Keratinocyte (primary cell): Measurements from ENCODE around the gene NOL9. TPM values are rescaled to one million over a fixed set of nuclear protein-coding genes. Genes with fewer than 3 reads are reported as not detected.
A peak's percentile ranks its signal among the peaks of the same experiment; 100 is the strongest.

ENCODE experiments used
- DNase-seq: peaks from one replicate; pipeline ENCODE4 v3.0.0-alpha.2; 2011; ENCODE audit warnings: low read depth, missing footprints, low spot score
- FAIRE-seq: peaks from 2 replicates; lab custom pipeline; 2011; peaks lifted over from hg19 to GRCh38; lab: Jason Lieb, UNC
- H2AFZ ChIP-seq: 2 replicates; pipeline ENCODE4 v1.6.0; 2012; ENCODE audit warnings: low read length, control low read depth, inconsistent platforms; ENCODE audit not compliant: control insufficient read depth
- H3K27ac ChIP-seq: 2 replicates; pipeline ENCODE4 v1.5.1; 2011; ENCODE audit warnings: low read length; ENCODE audit not compliant: control insufficient read depth, insufficient read depth
- H3K27me3 ChIP-seq: 3 replicates; pipeline ENCODE4 v1.6.0; 2011; ENCODE audit warnings: low read length; ENCODE audit not compliant: control insufficient read depth, insufficient read depth; ENCODE audit errors: extremely low read depth
- H3K36me3 ChIP-seq, 2 experiments: 2 replicates in 1 of 2; 3 replicates in 1 of 2; pipeline ENCODE4 v1.5.1; 2011; ENCODE audit warnings: low read length in 2 of 2, mild to moderate bottlenecking in 1 of 2; ENCODE audit not compliant: control insufficient read depth in 2 of 2, insufficient read depth in 2 of 2; ENCODE audit errors: extremely low read depth in 1 of 2
- H3K4me1 ChIP-seq: 3 replicates; pipeline ENCODE4 v1.5.1; 2011; ENCODE audit warnings: low read length; ENCODE audit not compliant: control insufficient read depth, insufficient read depth; ENCODE audit errors: extremely low read depth
- H3K4me2 ChIP-seq: 3 replicates; pipeline ENCODE4 v1.6.0; 2011; ENCODE audit warnings: low read depth, low read length; ENCODE audit not compliant: control insufficient read depth, insufficient read depth; ENCODE audit errors: extremely low read depth
- H3K4me3 ChIP-seq, 3 experiments: fragments of 200-600 bp in 1 of 3; sonication (generic) in 1 of 3; 2 replicates in 2 of 3; 3 replicates in 1 of 3; pipeline ENCODE4 v1.5.1; 2011 to 2016; ENCODE audit warnings: low read length in 3 of 3, mild to moderate bottlenecking in 3 of 3, control low read depth in 2 of 3, inconsistent platforms in 1 of 3, low read depth in 1 of 3, mixed read lengths in 1 of 3, mixed run types in 1 of 3, moderate library complexity in 1 of 3; ENCODE audit not compliant: control insufficient read depth in 2 of 3, insufficient read depth in 2 of 3; ENCODE audit errors: extremely low read depth in 1 of 3
- H3K79me2 ChIP-seq: 2 replicates; pipeline ENCODE4 v1.6.0; 2012; ENCODE audit warnings: low read length; ENCODE audit not compliant: control insufficient read depth, insufficient read depth
- H3K9ac ChIP-seq: 3 replicates; pipeline ENCODE4 v1.6.0; 2011; ENCODE audit warnings: low read length; ENCODE audit not compliant: control insufficient read depth, insufficient read depth; ENCODE audit errors: extremely low read depth
- H3K9me1 ChIP-seq: 3 replicates; pipeline ENCODE4 v1.6.0; 2011; ENCODE audit warnings: low read length; ENCODE audit not compliant: control insufficient read depth, insufficient read depth; ENCODE audit errors: extremely low read depth
- H3K9me3 ChIP-seq: 2 replicates; pipeline ENCODE4 v1.5.1; 2012; ENCODE audit warnings: low read depth, low read length; ENCODE audit not compliant: control insufficient read depth
- H4K20me1 ChIP-seq: 3 replicates; pipeline ENCODE4 v1.6.0; 2011; ENCODE audit warnings: low read length; ENCODE audit not compliant: control insufficient read depth, insufficient read depth; ENCODE audit errors: extremely low read depth
- CTCF ChIP-seq, 3 experiments: IDR thresholded peaks in 1 of 3; conservative IDR thresholded peaks in 1 of 3; optimal IDR thresholded peaks in 1 of 3; 2 replicates in 2 of 3; 3 replicates in 1 of 3; pipeline versions ENCODE3 to v1.5.1; 2011; ENCODE audit warnings: low read length in 3 of 3, mild to moderate bottlenecking in 3 of 3, moderate library complexity in 2 of 3, control low read depth in 1 of 3, inconsistent platforms in 1 of 3; ENCODE audit not compliant: insufficient read depth in 2 of 3; ENCODE audit errors: extremely low read depth in 1 of 3
- EZH2 ChIP-seq: IDR thresholded peaks from one replicate; pipeline ENCODE4 v1.6.1; 2012; ENCODE audit warnings: inconsistent platforms, mild to moderate bottlenecking, low read length, moderate library complexity
- dilution Hi-C: fragments of 300-500 bp; cut with MboI; formaldehyde crosslinking; loops from one replicate; pipeline ENCODE4 v1.7.0; 2020; ENCODE audit warnings: low sequenced_read_pairs; ENCODE audit not compliant: extremely low pct_ligation_motif_present
- polyA plus RNA-seq, 5 experiments: library from polyadenylated mRNA; depleted of rRNA in 3 of 5; stranded (reverse) in 3 of 5; stranded (forward) in 1 of 5; unstranded in 1 of 5; fragments of >200 nt; gene quantifications; 1 replicate in 1 of 5; 2 replicates in 3 of 5; 3 replicates in 1 of 5; pipeline versions ENCODE4 v1.2.1 to v1.2.3, GENCODE V29; 2011 to 2012; ENCODE audit warnings: missing spikeins in 2 of 5, low read depth in 1 of 5, low replicate concordance in 1 of 5

Gene NOL9
- polyA plus RNA-seq, 1 donor (not counting 4 experiments of a cell fraction or from before 2014, with no cell fraction given) = 24.6 TPM

- Histone ChIP-seq H3K9me3 (no peaks in the 10 kb centered on the region), H2AFZ (no peak overlapping the region), H3K9ac (no peak overlapping the region), H3K27ac (no peak overlapping the region), H3K36me3 (peaks cover 39 to 61% of the 10 kb centered on the region in 2 experiments), H3K79me2 (peaks cover 32% of the 10 kb centered on the region), H4K20me1 (peaks cover 49% of the 10 kb centered on the region), H3K4me3 (no peak overlapping the region), H3K4me1 (peaks cover 33% of the 10 kb centered on the region), H3K27me3 (no peaks in the 10 kb centered on the region), H3K9me1 (peaks cover 5% of the 10 kb centered on the region), H3K4me2 (no peak overlapping the region)
- TF ChIP-seq CTCF (optimal IDR thresholded peaks at IDR 0.05 in 1 of 3, IDR thresholded peaks at IDR 0.05 in 1 of 3, conservative IDR thresholded peaks at IDR 0.05 in 1 of 3; ENCODE audit: extremely low read depth in 1 of 3, insufficient read depth in 2 of 3, low read length in 3 of 3) = no peak
- no peak for TF ChIP-seq EZH2
- DNase-seq (no peak), FAIRE-seq (no peak)
- dilution Hi-C loops = no loop called here
Observed at GRCh38 chr1:6590046-6590445, 35.7 kb upstream of the NOL9 start.

GRCh38 chr1:6588893-6589520 is 34.7 kb upstream of the NOL9 start:
- no peak overlapping the region for H3K9ac ChIP-seq
- no peak overlapping the region for H3K4me2 ChIP-seq
- H2AFZ ChIP-seq = no peak overlapping the region
- TF ChIP-seq CTCF (optimal IDR thresholded peaks at IDR 0.05 in 1 of 3, IDR thresholded peaks at IDR 0.05 in 1 of 3, conservative IDR thresholded peaks at IDR 0.05 in 1 of 3; ENCODE audit: extremely low read depth in 1 of 3, insufficient read depth in 2 of 3, low read length in 3 of 3) (no peak), EZH2 (no peak)
- H3K9me1 ChIP-seq = peaks cover 5% of the 10 kb centered on the region
- peaks cover 33% of the 10 kb centered on the region for H3K4me1 ChIP-seq
- DNase-seq = no peak
- no peaks in the 10 kb centered on the region for H3K27me3 ChIP-seq
- peaks cover 26% of the 10 kb centered on the region for H3K79me2 ChIP-seq
- no peak overlapping the region for H3K4me3 ChIP-seq
- dilution Hi-C loops = no loop called here
- no peaks in the 10 kb centered on the region for H3K9me3 ChIP-seq
- no peak for FAIRE-seq
- peaks cover 34 to 59% of the 10 kb centered on the region in 2 experiments for H3K36me3 ChIP-seq
- H3K27ac ChIP-seq = peak overlapping the region; percentile 7
- H4K20me1 ChIP-seq = peaks cover 48% of the 10 kb centered on the region
